ENCODE data around the gene RALGAPA1. TPM values are rescaled to one million over a fixed set of nuclear protein-coding genes. Genes with fewer than 3 reads are reported as not detected.

Gene RALGAPA1
- total and polyA plus RNA-seq, 2 donors (not counting 1 experiment from before 2014, with no cell fraction given) = 17.3 to 94.0 TPM

DNA sequence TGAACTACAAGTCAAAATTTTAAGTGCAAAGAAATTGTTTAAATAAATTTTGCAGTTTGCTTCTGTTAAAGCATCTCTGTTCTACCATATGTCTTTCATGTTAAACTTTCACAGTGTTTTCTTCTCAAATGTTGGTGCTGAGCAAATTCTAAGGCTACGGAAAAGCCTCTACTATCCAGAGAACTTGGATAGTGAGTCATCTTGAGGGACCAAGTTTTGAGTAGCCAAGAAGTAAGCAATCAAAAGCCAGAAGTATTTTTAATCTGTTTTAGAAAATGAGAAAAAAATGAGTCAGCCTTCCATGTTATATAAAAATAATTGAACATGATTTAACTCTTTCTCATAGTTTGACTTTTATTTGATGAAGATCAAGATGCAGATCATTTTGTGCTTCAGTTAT, 20.4 kb upstream of the RALGAPA1 start:
- no peaks in the 10 kb centered on the region for H3K27me3 ChIP-seq (replicated peaks in 1 of 4; ENCODE audit: control extremely low read depth in 1 of 4, control insufficient read depth in 3 of 4, insufficient read depth in 4 of 4, low read length in 3 of 4)
- WGBS (ENCODE audit: insufficient coverage) = no CpG with 5 or more reads among the region's 1 CpG
- Mint-ChIP-seq H3K9me3 (ENCODE audit: insufficient read depth) (no peaks in the 10 kb centered on the region), H3K4me1 (peaks cover 20% of the 10 kb centered on the region), H3K4me3 (no peak overlapping the region), H3K27me3 (no peaks in the 10 kb centered on the region), H3K27ac (no peak overlapping the region)
- no peak overlapping the region for H2AFZ ChIP-seq (ENCODE audit: insufficient read depth, low read depth, low read length, poor library complexity, severe bottlenecking)
- no peak for DNase-seq
- ATAC-seq (ENCODE audit: low read depth) = no peak
- CTCF ChIA-PET = no interaction called here
- no peak overlapping the region for H3K4me2 ChIP-seq (replicated peaks; ENCODE audit: low read depth, low read length, poor library complexity, severe bottlenecking)
- peaks cover 0 to 4% of the 10 kb centered on the region in 2 experiments for H3K36me3 ChIP-seq (replicated peaks in 1 of 2; ENCODE audit: control extremely low read depth in 1 of 2, control insufficient read depth in 1 of 2, extremely low read depth in 1 of 2, insufficient read depth in 2 of 2, low read length in 1 of 2)
- intact Hi-C loops (cut with micrococcal nuclease) = loop anchor here (5.0 to 10.0 kb wide), 4 partner anchors 493 to 1292 kb away; partner anchors contain the start of genes BAZ1A, EAPP, MBIP and SNX6
- H3K9ac ChIP-seq (ENCODE audit: low read length) = no peak overlapping the region
- H3K4me3 ChIP-seq (ENCODE audit: control extremely low read depth in 1 of 5, extremely low read depth in 1 of 5, insufficient read depth in 1 of 5, low read depth in 2 of 5, low read length in 4 of 5) = no peak overlapping the region
- no peak for TF ChIP-seq EZH2 (IDR thresholded peaks at IDR 0.05; ENCODE audit: borderline replicate concordance, insufficient read depth, low read depth, low read length, poor library complexity, severe bottlenecking)
- TF ChIP-seq, protein P1, sequence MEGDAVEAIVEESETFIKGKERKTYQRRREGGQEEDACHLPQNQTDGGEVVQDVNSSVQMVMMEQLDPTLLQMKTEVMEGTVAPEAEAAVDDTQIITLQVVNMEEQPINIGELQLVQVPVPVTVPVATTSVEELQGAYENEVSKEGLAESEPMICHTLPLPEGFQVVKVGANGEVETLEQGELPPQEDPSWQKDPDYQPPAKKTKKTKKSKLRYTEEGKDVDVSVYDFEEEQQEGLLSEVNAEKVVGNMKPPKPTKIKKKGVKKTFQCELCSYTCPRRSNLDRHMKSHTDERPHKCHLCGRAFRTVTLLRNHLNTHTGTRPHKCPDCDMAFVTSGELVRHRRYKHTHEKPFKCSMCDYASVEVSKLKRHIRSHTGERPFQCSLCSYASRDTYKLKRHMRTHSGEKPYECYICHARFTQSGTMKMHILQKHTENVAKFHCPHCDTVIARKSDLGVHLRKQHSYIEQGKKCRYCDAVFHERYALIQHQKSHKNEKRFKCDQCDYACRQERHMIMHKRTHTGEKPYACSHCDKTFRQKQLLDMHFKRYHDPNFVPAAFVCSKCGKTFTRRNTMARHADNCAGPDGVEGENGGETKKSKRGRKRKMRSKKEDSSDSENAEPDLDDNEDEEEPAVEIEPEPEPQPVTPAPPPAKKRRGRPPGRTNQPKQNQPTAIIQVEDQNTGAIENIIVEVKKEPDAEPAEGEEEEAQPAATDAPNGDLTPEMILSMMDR (IDR thresholded peaks at IDR 0.05) = no peak
- H3K9me3 ChIP-seq (ENCODE audit: control extremely low read depth in 1 of 3, control insufficient read depth in 2 of 3, insufficient read depth in 1 of 3, low read length in 2 of 3) = no peaks in the 10 kb centered on the region
- POLR2A ChIA-PET = no interaction called here
- H4K20me1 ChIP-seq (ENCODE audit: control insufficient read depth, insufficient read depth, low read length, poor library complexity, severe bottlenecking) = no peaks in the 10 kb centered on the region
- H3K4me1 ChIP-seq (ENCODE audit: control insufficient read depth in 2 of 2, insufficient read depth in 2 of 2, low read length in 2 of 2) = peaks cover 7 to 11% of the 10 kb centered on the region in 2 donors
- H3K27ac ChIP-seq (ENCODE audit: low read length in 2 of 2) = no peak overlapping the region
- peaks cover 14% of the 10 kb centered on the region for H3K79me2 ChIP-seq (ENCODE audit: control insufficient read depth, insufficient read depth, low read length)

DNA sequence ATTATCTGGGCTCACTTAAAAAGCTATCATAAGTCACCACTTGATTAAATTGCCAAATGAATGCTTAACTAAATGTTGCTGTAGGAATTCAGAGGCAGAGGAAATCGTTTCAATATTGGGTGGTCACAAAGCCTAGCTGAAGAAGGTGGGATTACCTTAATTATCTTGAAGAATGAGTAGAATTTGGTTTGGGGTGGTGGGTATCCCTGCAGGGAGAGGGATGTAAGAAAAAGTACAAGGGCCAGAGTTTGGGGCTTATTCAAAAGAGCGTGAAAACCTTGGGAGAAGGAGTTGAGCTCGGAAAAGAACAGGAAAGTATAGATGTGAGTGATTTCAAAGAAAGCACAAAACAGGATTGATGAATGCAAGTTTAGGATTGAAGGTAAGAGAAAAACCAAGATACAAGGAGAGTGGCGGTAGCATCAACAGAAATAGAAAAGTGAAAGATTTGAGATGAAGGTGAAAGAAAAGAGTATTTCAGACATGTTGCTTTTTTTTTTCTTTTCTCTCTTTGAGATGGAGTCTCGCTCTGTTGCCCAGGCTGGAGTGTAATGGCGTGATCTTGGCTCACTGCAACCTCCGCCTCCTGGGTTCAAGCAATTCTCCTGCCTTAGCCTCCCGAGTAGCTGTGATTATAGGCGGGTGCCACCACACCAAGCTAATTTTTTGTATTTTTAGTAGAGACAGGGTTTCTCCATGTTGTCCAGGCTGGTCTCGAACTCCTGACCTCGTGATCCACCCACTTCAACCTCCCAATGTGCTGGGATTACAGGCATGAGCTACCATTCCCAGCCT, 18.8 kb upstream of the RALGAPA1 start:
- WGBS (ENCODE audit: insufficient coverage) = 82% methylated on average over 5 of the region's 11 CpGs
- Histone ChIP-seq H3K27ac (ENCODE audit: low read length in 2 of 2) (no peak overlapping the region), H3K4me2 (replicated peaks; ENCODE audit: low read depth, low read length, poor library complexity, severe bottlenecking) (peak overlapping the region; percentile 80), H3K36me3 (replicated peaks in 1 of 2; ENCODE audit: control extremely low read depth in 1 of 2, control insufficient read depth in 1 of 2, extremely low read depth in 1 of 2, insufficient read depth in 2 of 2, low read length in 1 of 2) (peaks cover 0 to 4% of the 10 kb centered on the region in 2 experiments), H3K4me3 (ENCODE audit: control extremely low read depth in 1 of 5, extremely low read depth in 1 of 5, insufficient read depth in 1 of 5, low read depth in 2 of 5, low read length in 4 of 5) (no peak overlapping the region), H3K27me3 (replicated peaks in 1 of 4; ENCODE audit: control extremely low read depth in 1 of 4, control insufficient read depth in 3 of 4, insufficient read depth in 4 of 4, low read length in 3 of 4) (no peaks in the 10 kb centered on the region), H3K79me2 (ENCODE audit: control insufficient read depth, insufficient read depth, low read length) (peaks cover 14% of the 10 kb centered on the region), H3K9ac (ENCODE audit: low read length) (no peak overlapping the region), H3K9me3 (ENCODE audit: control extremely low read depth in 1 of 3, control insufficient read depth in 2 of 3, insufficient read depth in 1 of 3, low read length in 2 of 3) (no peaks in the 10 kb centered on the region), H3K4me1 (ENCODE audit: control insufficient read depth in 2 of 2, insufficient read depth in 2 of 2, low read length in 2 of 2) (peaks cover 7 to 11% of the 10 kb centered on the region in 2 donors), H4K20me1 (ENCODE audit: control insufficient read depth, insufficient read depth, low read length, poor library complexity, severe bottlenecking) (no peaks in the 10 kb centered on the region), H2AFZ (ENCODE audit: insufficient read depth, low read depth, low read length, poor library complexity, severe bottlenecking) (peak overlapping the region; percentile 93)
- ATAC-seq (ENCODE audit: low read depth) = no peak
- TF ChIP-seq EZH2 (IDR thresholded peaks at IDR 0.05; ENCODE audit: borderline replicate concordance, insufficient read depth, low read depth, low read length, poor library complexity, severe bottlenecking) = no peak
- TF ChIP-seq, protein P1 (IDR thresholded peaks at IDR 0.05) = no peak
- DNase-seq = no peak
- no peaks in the 10 kb centered on the region for H3K9me3 Mint-ChIP-seq (ENCODE audit: insufficient read depth)
- peak overlapping the region; percentile 89 for H3K4me3 Mint-ChIP-seq
- ChIA-PET POLR2A (no interaction called here), CTCF (interaction anchor here (0.7 to 3.5 kb wide), 2 partner anchors 11 to 332 kb away, joined by 3 to 31 read pairs; no protein-coding TSS in a partner anchor)
- no peak overlapping the region for H3K27ac Mint-ChIP-seq
- peaks cover 20% of the 10 kb centered on the region for H3K4me1 Mint-ChIP-seq
- no peaks in the 10 kb centered on the region for H3K27me3 Mint-ChIP-seq
- intact Hi-C loops (cut with micrococcal nuclease) = loop anchor here (2.0 to 10.0 kb wide), 5 partner anchors 494 to 1365 kb away; partner anchors contain the start of genes BAZ1A, EAPP, MBIP and SNX6
